ENCODE data around the gene TNFRSF21. TPM values are rescaled to one million over a fixed set of nuclear protein-coding genes. Genes with fewer than 3 reads are reported as not detected.

TNFRSF21 gene
- total RNA-seq, 2 experiments from 2014 or later: 2.3 to 2.5 TPM

- Mint-ChIP-seq H3K9me3 (no peaks in the 10 kb centered on the region), H3K27ac (no peak overlapping the region), H3K4me3 (no peak overlapping the region), H3K27me3 (peaks cover 8% of the 10 kb centered on the region), H3K4me1 (ENCODE audit: low read depth) (no peaks in the 10 kb centered on the region), H3K36me3 (ENCODE audit: low read depth) (no peaks in the 10 kb centered on the region)
- TF ChIP-seq CTCF (IDR thresholded peaks at IDR 0.05): no peak
- ATAC-seq (no peak), DNase-seq (no peak)
- POLR2A ChIA-PET: no interaction called here
- intact Hi-C loops (cut with micrococcal nuclease): no loop called here
- CTCF ChIA-PET: interaction anchor here (0.8 kb wide), 1 partner anchor 304 kb away, joined by 3 read pairs; no protein-coding TSS in a partner anchor
Measured at GRCh38 chr6:47348316-47348863, 38.7 kb upstream of the TNFRSF21 start.

- Mint-ChIP-seq H3K27ac (no peak overlapping the region), H3K4me3 (no peak overlapping the region), H3K27me3 (peaks cover 10% of the 10 kb centered on the region), H3K9me3 (no peaks in the 10 kb centered on the region), H3K4me1 (ENCODE audit: low read depth) (no peaks in the 10 kb centered on the region), H3K36me3 (ENCODE audit: low read depth) (no peaks in the 10 kb centered on the region)
- DNase-seq (no peak), ATAC-seq (no peak)
- ChIA-PET CTCF (no interaction called here), POLR2A (interaction anchor here (1.1 kb wide), 1 partner anchor 12 kb away, joined by 4 read pairs; no protein-coding TSS in a partner anchor)
- intact Hi-C loops (cut with micrococcal nuclease): no loop called here
- no peak for TF ChIP-seq CTCF (IDR thresholded peaks at IDR 0.05)
Measured at GRCh38 chr6:47345761-47346160, 36.1 kb upstream of the TNFRSF21 start.

- intact Hi-C loops (cut with micrococcal nuclease): no loop called here
- Mint-ChIP-seq H3K27me3 (peaks cover 10% of the 10 kb centered on the region), H3K36me3 (ENCODE audit: low read depth) (no peaks in the 10 kb centered on the region), H3K9me3 (no peaks in the 10 kb centered on the region), H3K4me1 (ENCODE audit: low read depth) (no peaks in the 10 kb centered on the region), H3K4me3 (no peak overlapping the region), H3K27ac (no peak overlapping the region)
- POLR2A ChIA-PET: no interaction called here
- DNase-seq: no peak
- no peak for TF ChIP-seq CTCF (IDR thresholded peaks at IDR 0.05)
- CTCF ChIA-PET: no interaction called here
- no peak for ATAC-seq
Measured at GRCh38 chr6:47344022-47344421, 34.3 kb upstream of the TNFRSF21 start.

- TF ChIP-seq CTCF (IDR thresholded peaks at IDR 0.05): no peak
- intact Hi-C loops (cut with micrococcal nuclease): no loop called here
- peaks cover 10% of the 10 kb centered on the region for H3K27me3 Mint-ChIP-seq
- ATAC-seq: no peak
- H3K9me3 Mint-ChIP-seq: no peaks in the 10 kb centered on the region
- H3K4me3 Mint-ChIP-seq: no peak overlapping the region
- ChIA-PET CTCF (no interaction called here), POLR2A (no interaction called here)
- no peak overlapping the region for H3K27ac Mint-ChIP-seq
- no peak for DNase-seq
- no peaks in the 10 kb centered on the region for H3K36me3 Mint-ChIP-seq (ENCODE audit: low read depth)
- no peaks in the 10 kb centered on the region for H3K4me1 Mint-ChIP-seq (ENCODE audit: low read depth)
Measured at GRCh38 chr6:47343600-47343999, 33.9 kb upstream of the TNFRSF21 start.

GRCh38 chr6:47342824-47343223 lies 33.1 kb upstream of the TNFRSF21 start:
- CTCF ChIA-PET: no interaction called here
- Mint-ChIP-seq H3K27ac (no peak overlapping the region), H3K4me3 (no peak overlapping the region), H3K9me3 (no peaks in the 10 kb centered on the region), H3K36me3 (ENCODE audit: low read depth) (no peaks in the 10 kb centered on the region), H3K27me3 (peaks cover 10% of the 10 kb centered on the region), H3K4me1 (ENCODE audit: low read depth) (no peaks in the 10 kb centered on the region)
- no peak for TF ChIP-seq CTCF (IDR thresholded peaks at IDR 0.05)
- intact Hi-C loops (cut with micrococcal nuclease): no loop called here
- no peak for DNase-seq
- ATAC-seq: no peak
- POLR2A ChIA-PET: interaction anchor here (0.7 kb wide), 1 partner anchor 97 kb away, joined by 3 read pairs; no protein-coding TSS in a partner anchor

Data from activated CD8-positive, alpha-beta T cell treated with anti-CD3 and anti-CD28 coated beads for 36 hours (primary cell).